Panc1 (cell line): ENCODE measurements around the gene LNPEP. TPM values are rescaled to one million over a fixed set of nuclear protein-coding genes. Genes with fewer than 3 reads are reported as not detected.

Experiments
- ATAC-seq: fragments of 200-7000 bp; cut with Tn5 transposase; 2 replicates; pipeline ENCODE4 v1.9.1; 2020; ENCODE audit warnings: mild to moderate bottlenecking, moderate library complexity
- BruUV-seq: library from RNA; stranded (reverse); fragments of 400-500 nt; replicated peaks from 2 replicates; lab custom pipeline; 2021; lab: Mats Ljungman, UMichigan
- CTCF ChIA-PET: fragments of 300-600 bp; sonication (Branson Sonifier 250); formaldehyde crosslinking; loops from one replicate; lab custom pipeline; 2022; ENCODE audit warnings: antibody characterized with exemption; lab: Charles Lee
- POLR2A ChIA-PET: fragments of 300-600 bp; sonication (Branson Sonifier 250); formaldehyde crosslinking; loops from one replicate; lab custom pipeline; 2022; ENCODE audit warnings: antibody characterized with exemption; lab: Charles Lee
- DNase-seq: peaks from one replicate; pipeline ENCODE4 v3.0.0-alpha.2; 2010; ENCODE audit warnings: low read depth, low spot score
- H3K27ac ChIP-seq: 2 replicates; pipeline ENCODE4 v1.5.1; 2011; ENCODE audit warnings: mild to moderate bottlenecking, low read length, inconsistent platforms
- H3K27me3 ChIP-seq: fragments of 200-500 bp; sonication (Bioruptor generic); 2 replicates; pipeline ENCODE4 v1.6.0; 2014; ENCODE audit warnings: low read length, inconsistent platforms; ENCODE audit not compliant: control insufficient read depth, insufficient read depth
- H3K36me3 ChIP-seq: fragments of 200-500 bp; sonication (Bioruptor generic); 2 replicates; pipeline ENCODE4 v1.5.1; 2014; ENCODE audit warnings: inconsistent platforms, mild to moderate bottlenecking, low read length, moderate library complexity; ENCODE audit not compliant: control insufficient read depth, insufficient read depth
- H3K4me1 ChIP-seq: 2 replicates; pipeline ENCODE4 v1.5.1; 2011; ENCODE audit warnings: inconsistent platforms, mild to moderate bottlenecking, low read length, moderate library complexity; ENCODE audit not compliant: control insufficient read depth, insufficient read depth
- H3K4me3 ChIP-seq, 2 experiments: 2 replicates each; pipeline ENCODE4 v1.5.1; 2011 to 2012; ENCODE audit warnings: low read depth in 2 of 2, low read length in 2 of 2, mild to moderate bottlenecking in 2 of 2, inconsistent platforms in 1 of 2, moderate library complexity in 1 of 2
- H3K9me3 ChIP-seq: fragments of 200-500 bp; sonication (Bioruptor generic); 2 replicates; pipeline ENCODE4 v1.5.1; 2014; ENCODE audit warnings: low read depth, mild to moderate bottlenecking, inconsistent platforms, low read length, moderate library complexity; ENCODE audit not compliant: control insufficient read depth, insufficient read depth
- POLR2AphosphoS5 ChIP-seq: IDR thresholded peaks from 2 replicates; pipeline ENCODE4 v1.6.1; 2012; ENCODE audit warnings: mild to moderate bottlenecking, low read depth, low read length, moderate library complexity
- REST ChIP-seq, 2 experiments: IDR thresholded peaks; 2 replicates each; pipeline ENCODE4 v1.6.1; 2011 to 2012; ENCODE audit warnings: low read depth in 2 of 2, control low read depth in 1 of 2, low read length in 1 of 2, mild to moderate bottlenecking in 1 of 2, moderate library complexity in 1 of 2; ENCODE audit not compliant: insufficient read depth in 1 of 2
- SIN3A ChIP-seq: IDR thresholded peaks from 2 replicates; pipeline ENCODE4 v1.6.1; 2012; ENCODE audit warnings: low read depth, mild to moderate bottlenecking, low read length, moderate library complexity, borderline replicate concordance; ENCODE audit not compliant: insufficient read depth
- TCF7L2 ChIP-seq: IDR thresholded peaks from 2 replicates; pipeline ENCODE4 v1.6.1; 2011; ENCODE audit warnings: mild to moderate bottlenecking, low read depth, low read length, inconsistent platforms
- in situ Hi-C: cut with HindIII; loops from 2 replicates; pipeline ENCODE4 v1.10.0; 2016; ENCODE audit warnings: low sequenced_read_pairs, low pct_unique_long_range_greater_than_20kb
- intact Hi-C: fragments of 100-400 bp; cut with micrococcal nuclease; formaldehyde crosslinking; loops from one replicate; pipeline ENCODE4 v1.10.0; 2022; ENCODE audit not compliant: unreplicated experiment
- total RNA-seq: library from RNA; stranded (reverse); gene quantifications from one replicate; pipeline ENCODE4 v1.2.1, GENCODE V29; 2021; ENCODE audit not compliant: unreplicated experiment
- TF ChIP-seq, protein P1 (sequence below): fragments of 450-650 bp; IDR thresholded peaks from 2 replicates; pipeline ENCODE4 v1.5.1; 2017; ENCODE audit warnings: mild to moderate bottlenecking

LNPEP gene
- total RNA-seq, 1 experiment from 2014 or later, result 46.6 TPM

DNA sequence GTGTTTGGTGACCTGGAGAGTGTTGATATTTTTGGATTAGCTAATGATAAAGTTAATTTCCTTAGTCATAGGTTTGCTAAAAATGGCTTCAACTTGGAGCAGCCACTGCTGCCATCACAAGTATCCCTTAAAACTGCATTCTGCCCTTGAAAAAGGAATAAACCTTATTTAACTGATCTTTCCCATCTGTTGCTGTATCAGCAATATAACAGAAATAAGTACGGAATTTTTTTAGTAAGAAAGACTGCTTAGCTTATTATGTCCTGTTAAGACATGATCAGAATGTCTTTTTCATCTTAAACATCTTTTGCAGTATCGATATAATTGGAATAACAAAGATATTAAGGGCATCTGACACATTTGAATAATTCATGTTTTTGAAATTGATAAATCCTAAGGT lies 75.7 kb downstream of the LNPEP start:
- no TSS peak for BruUV-seq
- H3K27me3 ChIP-seq, result no peaks in the 10 kb centered on the region
- H3K9me3 ChIP-seq, result no peaks in the 10 kb centered on the region
- in situ Hi-C loops (no loop called here), intact Hi-C loops (no loop called here)
- no peak overlapping the region for H3K4me3 ChIP-seq
- CTCF ChIA-PET, result interaction anchor here (0.6 kb wide), 1 partner anchor 259 kb away, joined by 8 read pairs; no protein-coding TSS in a partner anchor
- POLR2A ChIA-PET, result no interaction called here
- H3K36me3 ChIP-seq, result peaks cover 14% of the 10 kb centered on the region
- H3K27ac ChIP-seq, result no peak overlapping the region
- no peak for TF ChIP-seq POLR2AphosphoS5
- no peak for TF ChIP-seq REST (IDR thresholded peaks at IDR 0.05; ENCODE audit: insufficient read depth in 1 of 2, low read depth in 2 of 2, low read length in 1 of 2)
- no peak for TF ChIP-seq TCF7L2
- TF ChIP-seq SIN3A, result no peak
- TF ChIP-seq, protein P1, sequence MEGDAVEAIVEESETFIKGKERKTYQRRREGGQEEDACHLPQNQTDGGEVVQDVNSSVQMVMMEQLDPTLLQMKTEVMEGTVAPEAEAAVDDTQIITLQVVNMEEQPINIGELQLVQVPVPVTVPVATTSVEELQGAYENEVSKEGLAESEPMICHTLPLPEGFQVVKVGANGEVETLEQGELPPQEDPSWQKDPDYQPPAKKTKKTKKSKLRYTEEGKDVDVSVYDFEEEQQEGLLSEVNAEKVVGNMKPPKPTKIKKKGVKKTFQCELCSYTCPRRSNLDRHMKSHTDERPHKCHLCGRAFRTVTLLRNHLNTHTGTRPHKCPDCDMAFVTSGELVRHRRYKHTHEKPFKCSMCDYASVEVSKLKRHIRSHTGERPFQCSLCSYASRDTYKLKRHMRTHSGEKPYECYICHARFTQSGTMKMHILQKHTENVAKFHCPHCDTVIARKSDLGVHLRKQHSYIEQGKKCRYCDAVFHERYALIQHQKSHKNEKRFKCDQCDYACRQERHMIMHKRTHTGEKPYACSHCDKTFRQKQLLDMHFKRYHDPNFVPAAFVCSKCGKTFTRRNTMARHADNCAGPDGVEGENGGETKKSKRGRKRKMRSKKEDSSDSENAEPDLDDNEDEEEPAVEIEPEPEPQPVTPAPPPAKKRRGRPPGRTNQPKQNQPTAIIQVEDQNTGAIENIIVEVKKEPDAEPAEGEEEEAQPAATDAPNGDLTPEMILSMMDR, result no peak
- ATAC-seq (no peak), DNase-seq (no peak)
- no peaks in the 10 kb centered on the region for H3K4me1 ChIP-seq

GRCh38 chr5:97019435-97020117 lies 83.7 kb downstream of the LNPEP start:
- H3K4me3 ChIP-seq, result no peak overlapping the region
- H3K36me3 ChIP-seq, result peaks cover 3% of the 10 kb centered on the region; the same call in 1 of the 2 replicates
- H3K27me3 ChIP-seq, result no peaks in the 10 kb centered on the region
- H3K27ac ChIP-seq, result no peak overlapping the region
- CTCF ChIA-PET, result no interaction called here
- TF ChIP-seq, protein P1, result no peak
- TF ChIP-seq REST (IDR thresholded peaks at IDR 0.05; ENCODE audit: insufficient read depth in 1 of 2, low read depth in 2 of 2, low read length in 1 of 2), result no peak
- in situ Hi-C loops, result no loop called here
- BruUV-seq, result no TSS peak
- H3K4me1 ChIP-seq, result no peaks in the 10 kb centered on the region
- DNase-seq (no peak), ATAC-seq (no peak)
- intact Hi-C loops, result no loop called here
- POLR2A ChIA-PET, result no interaction called here
- H3K9me3 ChIP-seq, result no peaks in the 10 kb centered on the region
